Endometrial microvascular endothelial cells (primary cell): ENCODE results near the gene CDC16. TPM values are rescaled to one million over a fixed set of nuclear protein-coding genes. Genes with fewer than 3 reads are reported as not detected.
"Not testable (repeated sequence)": the region's sequence is repeated elsewhere in the genome, so short reads cannot be mapped to it uniquely, and the experiment has no call there.

Source experiments
- in situ Hi-C: cut with HindIII; loops from 2 replicates; pipeline ENCODE4 v1.10.0; 2017; ENCODE audit warnings: low sequenced_read_pairs, low pct_unique_long_range_greater_than_20kb; ENCODE audit errors: inconsistent ontology term
- total RNA-seq: library from RNA; depleted of rRNA; stranded (reverse); fragments of >200 nt; gene quantifications from one replicate; pipeline ENCODE4 v1.2.3, GENCODE V29; 2015; ENCODE audit errors: inconsistent ontology term

Gene CDC16
- total RNA-seq, 1 donor from 2014 or later, result 44.3 TPM

DNA sequence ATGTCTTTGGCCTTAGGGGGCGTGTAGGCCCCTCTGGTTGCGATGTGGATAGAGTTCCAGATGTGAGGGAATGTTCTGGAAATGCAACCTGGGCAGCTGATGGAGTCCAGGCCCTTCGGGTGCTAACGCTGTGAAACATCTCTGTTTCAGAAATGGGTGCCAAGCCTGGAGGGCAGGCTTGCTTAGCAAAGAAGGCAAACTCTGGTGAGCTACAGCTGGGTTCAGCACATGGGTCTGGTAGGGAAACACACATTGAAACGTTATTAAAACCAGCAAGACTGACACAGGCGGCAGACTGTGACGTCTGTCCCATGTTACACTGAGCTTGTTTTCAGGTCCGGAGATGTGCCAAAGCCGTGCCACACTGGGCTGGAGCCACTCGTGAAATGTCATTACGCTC lies 8.6 kb upstream of the CDC16 start:
- in situ Hi-C loops, result no loop called here

DNA sequence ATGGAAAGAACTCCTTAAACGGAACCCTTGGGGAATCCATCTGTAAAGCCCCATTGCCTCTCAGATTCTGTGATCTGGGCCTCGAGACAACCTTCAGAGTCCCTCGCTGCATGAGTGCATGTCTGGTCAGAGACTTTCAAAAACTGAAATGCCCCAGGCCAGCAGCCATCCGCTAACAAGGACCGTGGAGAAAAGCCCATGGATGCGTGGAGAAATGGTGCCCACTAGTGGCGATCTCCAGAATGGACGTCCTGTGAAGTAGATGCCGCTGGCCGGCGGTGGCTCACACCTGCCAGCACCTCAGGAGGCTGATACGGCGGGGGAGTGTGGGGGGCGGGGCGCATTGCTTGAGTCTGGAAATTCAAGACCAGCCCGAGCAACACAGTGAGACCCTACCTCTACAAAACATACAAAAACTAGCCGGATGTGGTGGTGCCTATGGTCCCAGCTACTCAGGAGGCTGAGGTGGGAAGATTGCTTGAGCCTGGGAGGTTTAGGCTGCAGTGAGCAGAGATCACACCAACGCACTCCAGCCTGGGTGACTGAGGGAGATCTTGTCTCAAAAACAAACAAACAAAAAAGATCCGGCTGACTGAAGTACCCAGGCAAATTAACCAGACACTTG lies 7.9 kb upstream of the CDC16 start:
- in situ Hi-C loops, result no loop called here

DNA sequence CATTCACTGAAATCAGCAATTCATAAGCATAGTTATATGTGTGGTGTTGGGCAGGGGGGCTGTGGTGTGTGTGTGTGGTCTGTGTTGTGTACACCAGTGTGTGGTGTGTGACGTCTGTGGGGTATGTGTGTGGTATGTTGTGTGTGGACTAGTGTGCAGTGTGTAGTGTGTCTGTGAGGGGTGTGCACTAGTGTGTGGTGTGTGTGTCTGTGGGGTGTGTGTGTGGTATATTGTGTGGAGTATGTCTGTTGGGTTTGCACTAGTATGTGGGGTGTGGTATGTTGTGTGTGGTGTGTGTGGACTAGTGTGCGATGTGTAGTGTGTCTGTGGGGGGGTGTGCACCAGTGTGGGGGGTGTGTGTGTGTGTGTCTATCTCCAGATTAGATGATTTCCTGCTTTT lies 7.2 kb upstream of the CDC16 start:
- in situ Hi-C loops, result no loop called here

DNA sequence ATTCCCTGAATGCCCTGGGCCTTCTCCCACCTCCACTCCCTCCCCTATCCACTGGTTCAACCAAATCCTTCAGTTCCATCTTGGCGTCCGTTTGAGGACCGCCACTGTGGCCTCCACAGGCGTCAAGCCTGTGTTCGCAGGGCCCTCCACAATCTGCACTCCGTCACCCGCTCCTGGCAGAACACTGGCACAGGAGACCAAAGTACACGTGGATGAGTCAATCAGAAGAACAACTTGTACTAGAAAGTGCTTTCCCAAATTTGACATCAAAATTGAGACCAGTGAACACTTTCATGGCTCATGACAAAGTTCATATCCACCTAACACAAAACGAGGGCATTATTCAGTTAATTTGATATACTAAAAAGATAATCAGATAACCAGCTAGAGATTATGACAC lies 6.5 kb upstream of the CDC16 start:
- in situ Hi-C loops, result no loop called here

DNA sequence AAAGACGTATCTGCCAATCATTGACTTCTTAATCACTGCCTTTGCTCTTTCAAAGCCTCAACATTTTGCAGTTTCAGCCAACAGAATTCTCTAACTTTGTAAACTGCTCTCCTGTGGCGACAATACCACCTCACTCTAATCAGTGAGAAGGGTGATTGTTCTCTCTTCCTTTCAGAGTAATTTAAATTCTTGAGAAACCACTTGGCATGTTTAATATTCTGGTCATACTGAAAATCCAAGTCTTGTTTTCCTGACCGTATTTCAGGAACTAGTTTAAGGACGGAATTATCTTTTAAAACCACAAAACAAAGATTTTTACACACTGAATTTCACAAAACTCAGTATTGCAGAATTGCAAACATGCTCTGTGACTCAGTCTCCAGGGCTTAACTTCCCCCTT lies 5.2 kb upstream of the CDC16 start:
- in situ Hi-C loops, result no loop called here

DNA sequence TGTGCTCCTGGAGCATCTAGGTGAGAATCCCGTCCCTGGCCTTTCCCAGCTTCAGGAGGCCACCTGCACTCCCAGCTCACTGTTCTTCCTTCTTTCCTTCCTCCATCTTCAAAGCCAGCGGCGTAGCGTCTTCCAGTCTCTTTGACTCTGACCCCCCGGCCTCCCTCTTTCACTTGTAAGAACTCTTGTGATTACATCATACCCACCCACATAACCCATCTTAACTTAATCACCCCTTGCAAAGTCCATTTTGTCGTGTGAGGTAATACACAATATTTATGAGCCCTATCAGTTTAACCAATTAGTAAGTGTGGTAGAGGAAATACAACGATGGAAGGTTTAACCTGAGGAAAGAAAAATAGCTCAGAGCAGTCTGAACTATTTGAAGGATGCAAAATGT lies 4.6 kb upstream of the CDC16 start:
- in situ Hi-C loops, result no loop called here

DNA sequence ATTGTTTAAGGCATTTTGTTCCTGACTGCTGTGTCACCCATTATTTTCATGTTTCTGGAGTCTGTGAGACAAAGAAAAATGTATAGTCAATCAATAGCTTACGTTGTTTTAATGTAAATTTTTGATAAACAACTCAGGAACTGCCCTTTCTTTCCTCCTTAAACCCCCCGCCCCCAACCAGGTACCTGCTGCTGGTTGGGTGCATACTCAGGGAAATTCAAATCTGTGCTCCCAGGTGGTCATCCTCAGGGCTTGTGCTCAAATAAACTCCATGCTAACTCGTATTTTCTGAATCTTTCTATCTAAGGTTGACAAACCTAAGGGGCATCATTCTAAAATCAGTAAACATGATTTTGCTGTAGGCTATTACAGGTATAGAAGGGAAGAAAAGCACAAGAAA lies 4.1 kb upstream of the CDC16 start:
- in situ Hi-C loops, result no loop called here

DNA sequence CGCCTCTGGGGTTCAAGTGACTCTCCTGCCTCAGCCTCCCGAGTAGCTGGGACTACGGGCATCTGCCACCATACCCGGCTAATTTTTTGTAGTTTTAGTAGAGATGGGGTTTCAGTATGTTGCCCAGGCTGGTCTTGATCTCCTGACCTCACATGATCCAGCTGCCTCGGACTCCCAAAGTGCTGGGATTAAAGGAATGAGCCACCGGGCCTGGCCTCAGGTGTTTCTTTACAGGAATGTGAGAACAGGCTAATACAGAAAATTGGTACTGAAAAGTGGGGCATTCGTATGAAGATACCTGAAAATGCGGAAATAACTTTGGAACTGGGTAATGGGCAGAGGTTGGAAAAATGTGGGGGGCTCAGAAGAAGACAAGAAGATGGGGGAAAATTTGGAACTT lies 2.8 kb upstream of the CDC16 start:
- in situ Hi-C loops, result no loop called here

DNA sequence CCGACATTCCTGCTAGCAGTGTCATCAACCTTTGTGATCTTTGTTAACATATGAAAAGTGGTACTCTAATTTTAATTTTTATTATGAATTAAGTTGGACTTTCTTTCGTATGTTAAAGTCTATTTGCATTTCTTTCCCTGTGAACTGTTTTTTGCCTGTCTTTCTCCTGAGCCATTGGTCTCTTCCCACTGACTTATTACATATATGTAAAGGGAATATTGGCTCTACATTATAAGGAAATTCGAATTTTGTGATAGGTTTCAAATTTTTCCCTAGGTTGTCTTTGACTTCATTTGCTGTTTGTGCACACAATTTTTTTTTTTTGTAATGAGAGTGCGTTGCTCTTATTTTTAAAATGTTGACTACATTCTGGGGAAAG lies 442 bp upstream of the CDC16 start:
- in situ Hi-C loops, result no loop called here

DNA sequence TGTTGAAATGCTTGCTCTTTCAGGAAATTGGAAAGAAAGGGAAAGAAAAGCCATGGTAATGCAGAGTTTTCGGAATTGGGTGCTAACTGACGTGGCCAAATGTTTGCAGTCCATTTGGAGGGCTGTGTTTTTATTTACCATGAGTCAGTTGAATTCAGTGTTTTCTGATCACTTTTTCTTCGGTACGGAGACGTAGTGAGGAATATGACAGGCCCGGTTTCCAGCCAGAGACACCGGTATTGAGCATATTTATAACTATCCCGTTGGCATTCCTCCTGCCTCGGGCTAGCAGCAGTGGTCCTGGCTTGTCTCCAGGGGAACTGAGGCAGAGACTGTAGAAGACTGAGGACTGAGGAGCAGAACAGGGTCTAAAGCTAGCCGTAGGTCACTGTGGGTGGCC lies 1.0 kb downstream of the CDC16 start:
- in situ Hi-C loops, result no loop called here

DNA sequence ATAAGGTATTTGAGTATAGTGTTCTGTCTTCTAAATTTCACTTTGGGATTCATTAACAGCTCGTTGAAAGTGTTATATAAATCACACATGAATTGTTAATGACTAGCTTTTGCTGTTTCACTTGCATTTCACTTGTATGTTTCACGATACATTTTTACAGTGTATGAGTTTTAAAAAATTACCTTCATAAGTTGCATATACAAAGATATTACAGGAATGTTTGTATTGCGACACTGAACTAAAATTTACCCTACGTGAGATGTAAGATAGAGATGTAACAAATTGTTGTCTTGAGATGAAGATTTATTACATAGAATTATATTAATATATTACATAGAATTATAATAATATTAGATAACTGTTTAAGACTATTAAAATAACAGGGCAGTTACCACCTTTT lies 1.5 kb downstream of the CDC16 start:
- in situ Hi-C loops, result no loop called here

DNA sequence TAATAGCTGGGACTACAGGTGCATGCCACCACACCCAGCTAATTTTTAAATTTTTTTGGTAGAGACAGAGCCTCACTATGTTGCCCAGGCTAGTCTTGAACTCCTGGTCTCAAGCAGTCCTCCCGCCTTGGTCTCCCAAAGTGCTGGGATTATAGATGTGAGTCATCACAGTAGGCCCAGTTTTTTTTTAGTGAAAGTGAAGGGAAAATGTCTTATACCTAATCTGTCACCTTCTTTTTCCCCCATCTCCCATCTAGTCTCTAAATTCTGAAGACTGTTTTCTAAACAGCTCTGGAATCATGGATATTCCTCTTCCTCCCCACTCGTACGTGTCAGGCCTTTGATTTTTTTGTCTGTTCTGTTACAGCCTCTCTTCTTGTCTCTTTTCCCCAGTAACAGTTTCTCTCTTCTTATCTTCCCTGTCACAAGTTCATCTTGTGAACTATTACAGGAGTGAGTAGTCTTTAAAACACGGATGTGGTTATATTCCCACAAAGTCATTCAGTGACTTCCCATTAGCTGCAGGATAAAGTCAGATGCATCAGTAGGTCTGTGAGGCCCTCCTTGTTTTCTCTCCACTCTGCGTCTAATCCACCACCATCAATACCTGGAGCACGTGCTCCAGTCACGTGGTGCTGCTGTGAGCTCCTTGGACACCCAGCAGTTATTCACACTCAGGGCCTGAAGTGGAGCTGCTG lies 2.9 kb downstream of the CDC16 start:
- in situ Hi-C loops, result no loop called here

DNA sequence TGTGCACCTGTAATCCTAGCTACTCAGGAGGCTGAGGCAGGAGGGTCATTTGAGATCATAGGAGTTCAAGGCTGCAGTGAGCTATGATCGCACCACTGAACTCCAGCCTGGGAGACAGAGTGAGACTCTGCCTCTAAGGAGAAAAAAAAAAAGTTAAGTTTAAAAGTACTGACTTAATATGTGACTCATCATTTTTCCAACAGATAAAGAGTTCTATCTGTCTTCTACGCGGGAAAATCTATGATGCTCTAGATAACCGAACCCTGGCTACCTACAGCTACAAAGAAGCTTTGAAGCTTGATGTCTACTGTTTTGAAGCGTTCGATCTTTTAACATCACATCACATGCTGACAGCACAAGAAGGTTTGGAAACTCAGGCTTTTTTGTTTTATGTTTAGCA lies 7.2 kb downstream of the CDC16 start:
- in situ Hi-C loops, result no loop called here

DNA sequence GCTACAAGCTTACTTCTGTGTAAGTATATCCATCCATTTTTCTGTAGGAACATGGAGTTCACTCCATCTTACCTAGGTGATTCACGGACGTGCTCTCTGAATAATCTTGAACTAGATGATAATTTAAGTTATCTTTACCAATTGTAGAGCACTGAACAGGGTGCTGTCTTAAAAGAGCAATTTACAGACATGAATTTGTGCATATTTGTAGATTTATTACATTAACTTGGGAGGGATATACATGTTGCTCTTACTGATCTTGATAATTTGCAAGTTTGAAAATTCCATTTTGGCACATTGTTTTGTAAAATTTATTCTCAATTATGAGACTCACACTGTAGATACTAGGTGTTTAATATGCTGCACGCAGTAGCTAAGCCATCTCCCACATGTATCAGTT lies 9.3 kb downstream of the CDC16 start:
- in situ Hi-C loops, result no loop called here

DNA sequence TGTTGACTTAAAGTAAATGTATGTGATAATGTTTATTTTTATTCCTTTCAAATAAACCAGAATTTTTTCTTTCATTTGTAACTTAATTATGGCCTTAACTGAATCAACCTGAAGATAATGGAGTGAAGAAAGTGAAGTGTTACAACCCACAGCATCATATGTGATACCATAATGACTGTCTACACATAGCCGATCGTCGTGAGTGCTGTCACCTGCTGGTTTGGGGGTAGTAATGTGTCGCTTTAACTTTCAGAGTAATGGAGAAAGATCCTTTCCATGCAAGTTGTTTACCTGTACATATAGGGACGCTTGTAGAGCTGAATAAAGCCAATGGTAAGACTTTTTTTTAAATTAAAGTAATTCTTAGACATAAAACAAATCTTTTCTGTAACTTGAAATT lies 9.9 kb downstream of the CDC16 start:
- in situ Hi-C loops, result no loop called here

DNA sequence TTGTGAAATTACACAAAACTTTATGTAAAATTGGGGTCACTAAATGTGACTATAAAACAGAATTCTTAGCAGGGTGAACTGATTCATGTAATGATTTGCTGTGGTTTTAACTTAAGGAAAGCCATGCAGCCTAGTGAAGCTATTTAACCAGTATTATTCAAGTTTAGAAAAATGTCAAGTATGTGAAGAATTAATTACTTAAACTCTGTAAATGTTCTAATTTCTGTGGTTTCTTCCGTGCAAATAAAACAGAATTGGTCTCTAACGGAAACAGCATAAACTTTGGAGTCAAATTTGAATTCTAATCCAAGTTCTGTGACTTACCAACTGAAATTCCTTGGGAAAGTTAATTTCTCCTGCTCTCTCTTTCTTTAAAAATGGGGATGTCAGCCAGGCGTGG lies 13.3 kb downstream of the CDC16 start:
- in situ Hi-C loops, result no loop called here

DNA sequence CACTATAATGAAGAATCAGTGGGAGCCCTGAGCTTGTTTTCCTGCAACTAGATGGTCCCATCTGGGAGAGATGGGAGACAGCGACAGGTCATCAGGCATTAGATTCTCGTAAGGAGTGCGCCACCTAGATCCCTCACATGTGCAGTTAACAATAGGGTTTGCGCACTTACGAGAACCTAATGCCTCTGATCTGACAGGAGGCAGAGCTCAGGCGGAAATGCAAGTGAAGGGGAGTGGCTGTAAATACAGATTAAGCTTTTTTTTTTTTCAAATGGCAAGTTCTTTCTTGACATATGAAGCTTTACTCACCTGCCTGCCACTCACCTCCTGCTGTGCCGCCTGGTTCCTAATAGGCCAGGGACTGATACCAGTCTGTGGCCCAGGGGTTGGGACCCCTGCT lies 14.4 kb downstream of the CDC16 start:
- in situ Hi-C loops, result no loop called here

DNA sequence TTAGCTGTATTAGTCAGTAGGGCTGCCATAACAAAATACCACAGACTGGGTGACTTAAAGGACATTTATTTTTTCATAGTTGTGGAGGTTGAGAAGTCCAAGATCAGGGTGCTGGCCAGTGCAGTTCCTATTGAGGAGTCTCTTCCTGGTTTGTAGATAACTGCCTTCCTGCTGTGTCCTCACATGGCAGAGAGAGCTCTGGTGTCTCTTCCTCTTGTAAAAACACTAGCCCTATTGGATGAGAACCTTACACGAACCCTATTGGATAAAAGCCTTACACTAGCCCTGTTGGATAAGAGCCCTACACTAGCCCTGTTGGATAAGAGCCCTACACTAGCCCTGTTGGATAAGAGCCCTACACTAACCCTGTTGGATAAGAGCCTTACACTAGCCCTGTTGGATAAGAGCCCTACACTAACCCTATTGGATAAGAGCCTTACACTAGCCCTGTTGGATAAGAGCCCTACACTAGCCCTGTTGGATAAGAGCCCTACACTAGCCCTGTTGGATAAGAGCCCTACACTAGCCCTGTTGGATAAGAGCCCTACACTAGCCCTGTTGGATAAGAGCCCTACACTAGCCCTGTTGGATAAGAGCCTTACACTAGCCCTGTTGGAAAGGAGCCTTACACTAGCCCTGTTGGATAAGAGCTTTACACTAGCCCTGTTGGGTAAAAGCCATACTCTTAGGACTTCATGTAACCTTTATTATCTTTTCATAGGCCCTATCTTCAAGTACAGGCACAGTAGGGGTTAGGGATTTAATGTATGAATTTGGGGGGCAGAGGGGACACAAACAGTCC lies 17.1 kb downstream of the CDC16 start:
- in situ Hi-C loops, result not testable (repeated sequence)

DNA sequence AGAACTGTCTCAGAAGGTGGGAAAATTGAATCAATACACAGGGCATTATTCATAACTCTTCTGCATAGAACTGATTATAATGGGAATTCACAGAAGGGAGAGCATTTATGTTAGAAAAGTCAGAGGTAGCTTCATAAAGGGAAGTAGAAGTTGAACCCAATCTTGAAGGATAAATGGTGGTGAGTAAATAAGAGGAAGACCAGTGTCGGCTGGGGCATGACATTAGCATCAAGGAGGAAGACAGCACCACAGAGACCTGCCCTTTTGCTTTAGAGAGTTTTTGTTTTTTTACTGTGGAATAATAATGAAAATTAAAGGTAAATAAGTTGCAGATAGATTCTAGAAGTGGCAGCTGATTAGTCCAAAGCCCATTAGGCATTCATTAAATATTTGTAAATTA lies 21.9 kb downstream of the CDC16 start:
- in situ Hi-C loops, result no loop called here

DNA sequence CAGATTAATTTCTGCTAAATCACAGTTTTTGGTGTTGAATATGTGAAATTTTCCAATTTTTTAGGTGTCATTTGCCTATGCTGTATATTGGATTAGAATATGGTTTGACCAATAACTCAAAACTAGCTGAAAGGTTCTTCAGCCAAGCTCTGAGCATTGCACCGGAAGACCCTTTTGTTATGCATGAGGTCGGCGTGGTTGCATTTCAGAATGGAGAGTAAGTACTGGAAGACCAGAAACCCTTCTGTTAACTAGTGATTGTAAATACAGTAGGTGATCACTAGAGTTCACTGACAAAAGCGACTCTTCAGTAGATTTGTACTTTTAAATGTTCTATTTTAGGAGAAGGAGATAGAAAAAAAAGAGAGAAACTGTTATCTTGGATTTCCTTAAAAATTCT lies 22.3 kb downstream of the CDC16 start:
- in situ Hi-C loops, result no loop called here
